IPS DF 4.7 (cell line): ENCODE measurements around the gene SPC25.

ENCODE experiments used
- DNase-seq: peaks from one replicate; pipeline ENCODE4 v3.0.0-alpha.2; 2013; ENCODE audit warnings: low spot score; ENCODE audit errors: extremely low read depth

SPC25 gene

GRCh38 chr2:168848225-168848624, 42.0 kb downstream of the SPC25 start:
- DNase-seq: no peak

DNA sequence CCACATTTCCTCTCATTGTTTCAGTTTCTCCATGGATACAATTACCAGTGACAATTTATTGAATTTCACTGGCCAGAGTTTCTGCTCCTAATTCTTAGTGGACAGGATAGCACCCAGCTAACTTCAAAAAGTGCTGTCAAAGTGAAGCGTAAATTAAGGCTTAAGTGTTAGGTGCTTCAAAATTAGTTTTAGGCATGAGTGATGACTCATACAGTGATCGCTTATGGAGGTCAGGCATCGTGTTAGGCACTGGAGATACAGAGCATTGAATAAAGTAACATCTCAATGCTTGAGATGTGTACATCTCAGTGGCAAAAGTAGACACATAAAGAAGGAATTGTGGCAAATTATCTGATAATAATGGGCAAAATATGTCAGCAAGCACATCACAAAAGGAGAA, 47.0 kb downstream of the SPC25 start:
- no peak for DNase-seq

DNA sequence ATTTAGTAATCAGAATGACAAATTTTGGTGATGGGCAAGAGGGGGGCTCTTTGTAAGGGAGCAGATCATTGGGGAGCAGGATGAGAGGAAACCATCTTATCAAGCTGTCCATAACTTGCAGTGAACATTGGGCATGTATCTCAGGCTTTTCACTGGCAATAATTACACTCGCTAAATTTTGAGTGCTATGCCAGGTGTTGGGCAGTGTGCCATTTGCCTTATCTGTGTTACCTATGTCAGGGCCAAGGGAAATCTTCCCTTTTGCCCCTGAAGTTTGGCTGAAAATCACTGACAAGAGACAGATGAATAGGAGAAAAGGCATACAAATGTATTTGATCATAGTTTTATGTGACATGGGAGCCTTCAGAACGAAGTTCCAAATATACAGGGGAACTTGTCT, 48.8 kb downstream of the SPC25 start:
- DNase-seq: no peak

DNA sequence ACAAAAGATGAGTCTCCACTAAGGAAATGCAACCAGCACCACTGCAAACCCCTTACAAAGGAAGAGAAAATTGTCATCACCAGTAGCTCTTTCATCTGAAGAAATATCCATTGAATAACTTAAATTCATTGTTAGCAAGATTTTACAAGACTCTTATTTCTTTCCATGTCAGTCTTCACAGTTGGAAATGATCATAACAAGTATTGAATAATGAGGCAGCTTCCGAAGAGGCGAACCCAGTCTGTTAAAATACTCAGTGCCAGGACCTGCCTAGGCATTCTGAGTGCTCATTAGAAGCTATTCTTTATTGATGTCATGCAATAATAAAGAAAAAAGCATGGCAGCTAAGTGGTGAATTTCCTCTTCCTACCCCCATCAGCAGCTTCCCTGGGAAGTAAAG, 54.3 kb downstream of the SPC25 start:
- no peak for DNase-seq

- DNase-seq: no peak
Measured at GRCh38 chr2:168831662-168832061, 58.6 kb downstream of the SPC25 start.

GRCh38 chr2:168830958-168831357, 59.3 kb downstream of the SPC25 start:
- DNase-seq: no peak

DNA sequence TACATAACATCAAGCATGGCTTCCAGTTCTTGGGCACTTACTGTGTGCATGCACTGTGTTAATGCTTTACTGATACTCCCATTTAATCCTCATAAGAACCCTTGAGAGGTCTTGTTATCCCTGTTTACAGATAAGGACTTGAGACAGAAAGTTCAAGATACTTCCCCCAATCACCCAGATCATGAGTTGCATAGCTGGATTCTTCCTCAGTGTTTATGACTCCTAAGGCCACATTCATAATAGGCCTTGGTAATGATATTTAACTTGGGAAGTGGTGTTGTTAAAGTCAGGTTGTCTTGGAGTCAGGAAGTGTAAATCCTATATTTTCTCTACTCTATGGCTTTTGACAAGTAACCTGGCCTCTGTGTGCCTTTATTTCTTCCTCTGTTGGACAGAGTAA, 65.1 kb downstream of the SPC25 start:
- DNase-seq: no peak

DNA sequence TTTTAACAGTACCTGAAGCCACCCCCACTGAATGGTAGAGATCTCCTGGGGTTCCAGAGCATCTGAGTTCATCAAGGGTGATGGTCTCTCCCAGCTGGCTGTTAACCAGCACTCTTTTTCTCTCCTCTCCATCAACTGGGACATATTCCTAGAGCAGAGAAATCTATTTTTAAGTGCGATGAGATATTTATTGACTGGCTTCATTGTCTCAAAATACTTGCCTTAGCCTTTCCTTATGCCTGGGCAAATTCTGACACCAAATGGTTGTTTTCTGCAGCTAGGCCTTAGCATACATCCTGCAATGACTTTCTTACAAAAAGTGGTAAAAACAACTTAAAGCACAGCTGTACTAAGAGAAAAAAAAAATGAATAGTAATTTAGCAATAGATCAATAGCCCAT, 68.2 kb downstream of the SPC25 start:
- DNase-seq: no peak

DNA sequence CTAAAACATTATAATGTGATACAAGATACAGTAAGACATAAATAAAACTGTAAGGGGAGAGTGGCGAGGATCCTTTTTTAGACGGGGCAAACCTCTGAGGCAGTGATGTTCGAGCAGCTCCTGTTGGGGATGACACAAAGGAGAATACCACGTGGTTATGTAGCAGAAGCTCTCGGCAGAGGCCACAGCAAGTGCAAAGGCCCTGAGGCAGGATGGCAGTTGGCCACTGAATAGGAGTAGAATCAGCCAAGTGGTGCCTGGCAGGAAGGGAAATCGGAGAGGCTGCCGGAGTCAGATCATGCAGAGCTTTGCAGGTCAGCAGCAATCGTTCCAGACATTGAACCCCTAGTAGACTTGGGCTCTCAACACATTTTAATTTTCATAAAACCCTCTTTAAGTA, 68.7 kb downstream of the SPC25 start:
- no peak for DNase-seq
